Stimulated activated CD4-positive, alpha-beta T cell treated with anti-CD3 and anti-CD28 coated beads, Interleukin-12 subunit alpha, Interleukin-12 subunit beta, amount 100 ng/mL, for 4 hours (primary cell): ENCODE data around the gene GPR161.
"Not testable (repeated sequence)": the region's sequence is repeated elsewhere in the genome, so short reads cannot be mapped to it uniquely, and the experiment has no call there.

Experiments
- DNase-seq: peaks from one replicate; pipeline ENCODE4 v3.0.0-alpha.2; 2020

GPR161 gene

GRCh38 chr1:168084396-168085231 lies 52.1 kb downstream of the GPR161 start:
- DNase-seq = peak; percentile 60

GRCh38 chr1:168083456-168084325 lies 53.0 kb downstream of the GPR161 start:
- DNase-seq = no peak

- peak; percentile 58 for DNase-seq
Observed at GRCh38 chr1:168082008-168082876, 54.5 kb downstream of the GPR161 start.

GRCh38 chr1:168081373-168082007 lies 55.2 kb downstream of the GPR161 start:
- DNase-seq = no peak

- no peak for DNase-seq
Observed at GRCh38 chr1:168079761-168080160, 57.0 kb downstream of the GPR161 start.

- no peak for DNase-seq
Observed at GRCh38 chr1:168069384-168069783, 67.3 kb downstream of the GPR161 start.

GRCh38 chr1:168065506-168065905 lies 71.2 kb downstream of the GPR161 start:
- no peak for DNase-seq

- no peak for DNase-seq
Observed at GRCh38 chr1:168064216-168064615, 72.5 kb downstream of the GPR161 start.

- no peak for DNase-seq
Observed at GRCh38 chr1:168057921-168058320, 78.8 kb downstream of the GPR161 start.

GRCh38 chr1:168057355-168057754 lies 79.4 kb downstream of the GPR161 start:
- no peak for DNase-seq

GRCh38 chr1:168056152-168056551 lies 80.6 kb downstream of the GPR161 start:
- not testable (repeated sequence) for DNase-seq

GRCh38 chr1:168054117-168054516 lies 82.6 kb downstream of the GPR161 start:
- no peak for DNase-seq

GRCh38 chr1:168053681-168054080 lies 83.0 kb downstream of the GPR161 start:
- DNase-seq = no peak

- DNase-seq = no peak
Observed at GRCh38 chr1:168050880-168051279, 85.8 kb downstream of the GPR161 start.

GRCh38 chr1:168050307-168050706 lies 86.4 kb downstream of the GPR161 start:
- DNase-seq = no peak

GRCh38 chr1:168045311-168045710 lies 91.4 kb downstream of the GPR161 start:
- no peak for DNase-seq

- no peak for DNase-seq
Observed at GRCh38 chr1:168042362-168042761, 94.4 kb downstream of the GPR161 start.

GRCh38 chr1:168035345-168035744 lies 101.4 kb downstream of the GPR161 start:
- DNase-seq = no peak

- no peak for DNase-seq
Observed at GRCh38 chr1:168032029-168032428, 104.7 kb downstream of the GPR161 start.

GRCh38 chr1:168031627-168032026 lies 105.1 kb downstream of the GPR161 start:
- DNase-seq = no peak

GRCh38 chr1:168031198-168031597 lies 105.5 kb downstream of the GPR161 start:
- DNase-seq = no peak
